Heart left ventricle (tissue), 13 donors: ENCODE results near the gene BDKRB2.

Experiments
- CTCF ChIP-seq, 12 donors: fragments of 200-600 bp; sonication (generic) in 4 of 12; IDR thresholded peaks; one replicate each; pipeline versions ENCODE4 v1.5.0 to v1.8.0; 2018 to 2022; ENCODE audit warnings: antibody characterized with exemption in 12 of 12, mild to moderate bottlenecking in 5 of 12
- POLR2A ChIP-seq, 2 donors: fragments of 450-650 bp; IDR thresholded peaks; one replicate each; pipeline ENCODE4 v1.6.1; 2017; ENCODE audit warnings: antibody characterized with exemption in 2 of 2, mild to moderate bottlenecking in 2 of 2, moderate library complexity in 2 of 2
- donor health status: ischemic (EF 13 %, LVEDD 7.1; RV severe dilation, severe dysfunction).
- donor health status: DM: no; HTN: yes; CAD: no.
- donor health status: DM: no; HTN: no; CAD: no.
- donor health status: ischemic (EF 25% LVEDD 6.9; RV normal size, moderate dysfunction).
- donor health status: ischemic (EF 25% LVEDD 5.7; RV mildly dilated, moderate dysfunction).
- donor health status: ischemic (EF 35%, LVEDD 5.7; RV mildly dilated, moderate dysfunction).
- donor health status: nonischemic (EF 11% LVEDD 7.7; RV severe dilation, severe dysfunction).
- donor health status: DM: yes; HTN: yes; CAD: no.
- donor health status: PGD.
- donor health status: ischemic (EF 29% LVEDD 5.4; RV normal size, mild dysfunction).
- donor health status: nonischemic (EF 23%, LVEDD 6.1; RV moderate dilation, normal function).

- TF ChIP-seq CTCF (IDR thresholded peaks at IDR 0.05) = no peak
- TF ChIP-seq POLR2A (IDR thresholded peaks at IDR 0.05) = no peak
These were observed 44.4 kb downstream of the BDKRB2 start for GRCh38 chr14:96249029-96249428.
